Measurements from ENCODE around the gene IFI30.

DNA sequence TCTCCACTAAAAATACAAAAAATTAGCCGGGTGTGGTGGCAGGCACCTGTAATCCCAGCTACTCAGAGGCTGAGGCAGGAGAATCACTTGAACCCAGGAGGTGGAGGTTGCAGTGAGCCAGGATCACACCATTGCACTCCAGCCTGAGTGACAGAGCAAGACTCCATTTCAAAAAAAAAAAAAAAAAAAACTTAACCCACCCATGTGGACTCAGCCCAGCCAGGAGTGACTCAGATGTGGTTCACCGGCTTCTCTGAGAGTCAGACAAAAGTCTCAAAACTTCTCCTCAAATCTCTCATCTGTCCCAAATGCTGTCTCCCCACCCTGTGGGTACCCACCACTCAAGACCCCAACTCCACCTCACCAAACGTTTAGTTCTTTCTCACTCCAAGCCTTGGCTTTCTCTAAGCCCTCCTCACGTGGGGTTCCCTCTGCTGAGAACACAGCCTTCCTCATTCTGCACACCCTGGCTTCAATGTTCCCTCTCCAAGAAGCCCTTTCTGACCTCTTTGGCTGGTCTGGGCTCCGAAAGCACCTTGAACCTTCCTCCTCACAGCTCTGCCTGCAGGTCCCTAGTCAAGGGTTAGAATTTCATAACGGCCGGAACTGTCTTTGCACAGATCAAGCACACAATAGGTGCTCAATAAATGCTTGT, 41.3 kb downstream of the IFI30 start:
- no peak for TF ChIP-seq EP300 (IDR thresholded peaks at IDR 0.05)
- TF ChIP-seq, protein P1, sequence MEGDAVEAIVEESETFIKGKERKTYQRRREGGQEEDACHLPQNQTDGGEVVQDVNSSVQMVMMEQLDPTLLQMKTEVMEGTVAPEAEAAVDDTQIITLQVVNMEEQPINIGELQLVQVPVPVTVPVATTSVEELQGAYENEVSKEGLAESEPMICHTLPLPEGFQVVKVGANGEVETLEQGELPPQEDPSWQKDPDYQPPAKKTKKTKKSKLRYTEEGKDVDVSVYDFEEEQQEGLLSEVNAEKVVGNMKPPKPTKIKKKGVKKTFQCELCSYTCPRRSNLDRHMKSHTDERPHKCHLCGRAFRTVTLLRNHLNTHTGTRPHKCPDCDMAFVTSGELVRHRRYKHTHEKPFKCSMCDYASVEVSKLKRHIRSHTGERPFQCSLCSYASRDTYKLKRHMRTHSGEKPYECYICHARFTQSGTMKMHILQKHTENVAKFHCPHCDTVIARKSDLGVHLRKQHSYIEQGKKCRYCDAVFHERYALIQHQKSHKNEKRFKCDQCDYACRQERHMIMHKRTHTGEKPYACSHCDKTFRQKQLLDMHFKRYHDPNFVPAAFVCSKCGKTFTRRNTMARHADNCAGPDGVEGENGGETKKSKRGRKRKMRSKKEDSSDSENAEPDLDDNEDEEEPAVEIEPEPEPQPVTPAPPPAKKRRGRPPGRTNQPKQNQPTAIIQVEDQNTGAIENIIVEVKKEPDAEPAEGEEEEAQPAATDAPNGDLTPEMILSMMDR (IDR thresholded peaks at IDR 0.05) = no peak
- no peak for TF ChIP-seq POLR2A (IDR thresholded peaks at IDR 0.05)

Measured in suprapubic skin (tissue), 3 donors.